Aorta (tissue), 5 donors: ENCODE measurements around the gene TOGARAM1. TPM values are rescaled to one million over a fixed set of nuclear protein-coding genes. Genes with fewer than 3 reads are reported as not detected.

ENCODE experiments used
- ATAC-seq: fragments of 200-7000 bp; cut with Tn5 transposase; one replicate; pipeline ENCODE4 v1.9.1; 2022; ENCODE audit warnings: moderate library complexity; ENCODE audit not compliant: low FRiP score
- DNase-seq, 2 donors: peaks; one replicate each; pipeline ENCODE4 v3.0.0-alpha.2; 2020
- H3K27ac ChIP-seq, 2 donors: one replicate each; pipeline ENCODE4 v1.5.1; 2013; ENCODE audit warnings: low read length in 2 of 2, mild to moderate bottlenecking in 2 of 2, moderate library complexity in 2 of 2, control low read depth in 1 of 2, inconsistent platforms in 1 of 2, low read depth in 1 of 2
- H3K27me3 ChIP-seq, 2 donors: one replicate each; pipeline ENCODE4 v1.6.1; 2013; ENCODE audit warnings: control low read depth in 1 of 2, low read length in 1 of 2, mild to moderate bottlenecking in 1 of 2, moderate library complexity in 1 of 2; ENCODE audit not compliant: insufficient read depth in 2 of 2, control insufficient read depth in 1 of 2
- H3K36me3 ChIP-seq, 2 donors: one replicate each; pipeline ENCODE4 v1.6.1; 2013; ENCODE audit warnings: control low read depth in 1 of 2, low read length in 1 of 2, mild to moderate bottlenecking in 1 of 2; ENCODE audit not compliant: insufficient read depth in 2 of 2, control insufficient read depth in 1 of 2
- H3K4me1 ChIP-seq, 2 donors: one replicate each; pipeline ENCODE4 v1.6.1; 2013; ENCODE audit warnings: low read length in 2 of 2, control low read depth in 1 of 2, mild to moderate bottlenecking in 1 of 2, moderate library complexity in 1 of 2; ENCODE audit not compliant: insufficient read depth in 2 of 2, control insufficient read depth in 1 of 2
- H3K4me3 ChIP-seq, 2 donors: one replicate each; pipeline ENCODE4 v1.5.1; 2013; ENCODE audit warnings: low read length in 2 of 2, control low read depth in 1 of 2, mild to moderate bottlenecking in 1 of 2
- H3K9me3 ChIP-seq: one replicate; pipeline ENCODE4 v1.6.1; 2013; ENCODE audit warnings: mild to moderate bottlenecking, low read length; ENCODE audit not compliant: control insufficient read depth
- WGBS, 2 donors: extraction: QIAGEN DNeasy Blood & Tissue Kit; methylation state at CpG; one replicate each; pipeline ENCODE4 v1.1.7; 2013; 5-methylcytosine and 5-hydroxymethylcytosine counted together
- intact Hi-C, 2 donors: fragments of 100-400 bp; cut with DNase I; formaldehyde crosslinking; loops; one replicate each; pipeline versions ENCODE4 v1.14.2 to v1.15.0; 2022
- polyA plus RNA-seq, 2 donors: library from polyadenylated mRNA; stranded (reverse); fragments of 200-250 nt; gene quantifications; one replicate each; pipeline ENCODE4 v1.2.3, GENCODE V29; 2013
- total RNA-seq, 2 donors: library from RNA; stranded (reverse); fragmentation: NEBNext Ultra II Directional; extraction: Animal tissue kit (Norgen Biotek cat#: 25700); gene quantifications; one replicate each; pipeline ENCODE4 v1.2.1, GENCODE V29; 2021
- donor health status: healthy with polysubstance abuse.
- donor health status: Bipolar disorder and iron deficiency.
- donor health status: DM: no; HTN: no; CAD: no.
- donor health status: DM: no; HTN: no; CAD: no.
- donor health status: DM: yes; HTN: yes; CAD: no.

Gene TOGARAM1
- total and polyA plus RNA-seq, 4 donors, result 6.1 to 21.4 (median 9.3) TPM

DNA sequence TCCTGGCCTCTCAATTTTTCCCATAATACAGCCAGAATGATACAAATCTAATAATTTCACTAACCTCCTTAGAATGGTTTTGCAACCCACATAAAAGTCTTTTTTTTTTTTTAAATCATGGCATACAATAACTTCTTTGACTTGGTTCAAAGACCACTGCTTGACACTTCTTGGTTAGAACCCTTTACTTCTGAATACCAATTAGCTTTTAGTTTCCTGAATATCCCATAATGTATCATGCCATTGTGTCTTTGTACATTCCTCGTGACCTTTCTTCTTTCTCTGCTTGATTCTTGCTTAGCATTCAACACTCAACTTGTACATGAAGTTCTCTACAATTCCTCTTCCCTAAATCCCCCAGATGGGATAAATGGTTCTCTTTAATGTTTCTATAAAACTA lies 19.6 kb upstream of the TOGARAM1 start:
- DNase-seq (no peak), ATAC-seq (no peak)
- Histone ChIP-seq H3K9me3 (no peaks in the 10 kb centered on the region), H3K4me3 (no peak overlapping the region), H3K27ac (no peak overlapping the region), H3K4me1 (no peaks in the 10 kb centered on the region), H3K27me3 (no peaks in the 10 kb centered on the region), H3K36me3 (peaks cover 0 to 11% of the 10 kb centered on the region in 2 donors)
- intact Hi-C loops, result no loop called here
- 93 to 98% methylated on average over 1 of the region's 1 CpG for WGBS, 2 donors

GRCh38 chr14:44944107-44944506 lies 17.9 kb upstream of the TOGARAM1 start:
- H3K27ac ChIP-seq, result no peak overlapping the region
- no peak for DNase-seq
- H3K4me3 ChIP-seq, result no peak overlapping the region
- no peaks in the 10 kb centered on the region for H3K4me1 ChIP-seq
- peaks cover 0 to 7% of the 10 kb centered on the region in 2 donors for H3K36me3 ChIP-seq
- no peaks in the 10 kb centered on the region for H3K27me3 ChIP-seq
- ATAC-seq, result no peak
- intact Hi-C loops, result no loop called here
- H3K9me3 ChIP-seq, result no peaks in the 10 kb centered on the region

- no peak for ATAC-seq
- WGBS, 2 donors, result 72 to 73% methylated on average over 4 of the region's 4 CpGs
- Histone ChIP-seq H3K4me3 (no peak overlapping the region), H3K4me1 (no peaks in the 10 kb centered on the region), H3K27me3 (no peaks in the 10 kb centered on the region), H3K9me3 (no peaks in the 10 kb centered on the region), H3K36me3 (peaks cover 0 to 7% of the 10 kb centered on the region in 2 donors), H3K27ac (no peak overlapping the region)
- no peak for DNase-seq
- intact Hi-C loops, result no loop called here
Observed at GRCh38 chr14:44945264-44945663, 16.7 kb upstream of the TOGARAM1 start.

- DNase-seq (no peak), ATAC-seq (no peak)
- Histone ChIP-seq H3K9me3 (no peaks in the 10 kb centered on the region), H3K4me1 (peaks cover 0 to 2% of the 10 kb centered on the region in 2 donors), H3K27me3 (no peaks in the 10 kb centered on the region), H3K27ac (no peak overlapping the region), H3K4me3 (no peak overlapping the region), H3K36me3 (peaks cover 0 to 2% of the 10 kb centered on the region in 2 donors)
- intact Hi-C loops, result no loop called here
- WGBS, 2 donors, result 85 to 93% methylated on average over 2 of the region's 2 CpGs
Observed at GRCh38 chr14:44951051-44951450, 10.9 kb upstream of the TOGARAM1 start.

DNA sequence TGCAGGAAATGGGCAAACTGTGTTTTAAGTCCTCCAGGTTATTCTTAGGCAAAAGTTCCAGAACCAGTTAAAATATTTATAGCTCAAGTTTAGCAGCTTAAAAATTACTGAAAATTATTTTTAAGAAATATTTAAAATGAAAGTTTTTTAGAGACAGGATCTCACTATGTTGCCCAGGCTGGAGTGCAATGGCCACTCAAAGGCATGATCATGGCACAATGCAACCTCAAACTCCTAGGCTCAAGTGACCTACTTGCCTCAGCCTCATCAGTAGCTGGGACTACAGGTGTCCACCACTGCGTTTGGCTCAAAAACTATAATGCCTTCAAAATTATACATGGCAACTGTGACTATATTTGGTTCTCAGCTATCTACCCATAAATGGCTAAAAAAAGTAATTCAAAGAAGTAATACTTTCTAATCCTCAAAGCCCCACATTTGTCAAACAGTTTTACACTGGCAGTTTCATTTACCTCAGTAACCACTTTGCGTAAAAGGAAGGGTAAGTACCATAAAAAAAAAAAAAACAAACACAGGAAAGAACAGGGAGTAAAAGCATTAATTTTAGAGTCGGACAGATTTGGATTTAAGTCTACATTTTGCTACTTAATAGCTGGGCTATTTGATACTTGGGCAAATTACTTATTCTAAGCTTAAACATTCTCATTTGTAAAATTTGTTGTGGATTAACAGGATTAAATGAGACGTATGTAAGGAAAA lies 9.4 kb upstream of the TOGARAM1 start:
- intact Hi-C loops, result no loop called here
- no peak for DNase-seq
- WGBS, 2 donors, result 83 to 85% methylated on average over 4 of the region's 4 CpGs
- Histone ChIP-seq H3K27ac (no peak overlapping the region), H3K27me3 (no peaks in the 10 kb centered on the region), H3K4me1 (peaks cover 0 to 2% of the 10 kb centered on the region in 2 donors), H3K36me3 (no peaks in the 10 kb centered on the region), H3K4me3 (no peak overlapping the region), H3K9me3 (no peaks in the 10 kb centered on the region)
- ATAC-seq, result no peak

GRCh38 chr14:44954750-44955149 lies 7.2 kb upstream of the TOGARAM1 start:
- Histone ChIP-seq H3K4me3 (no peak overlapping the region), H3K4me1 (peaks cover 0 to 2% of the 10 kb centered on the region in 2 donors), H3K27me3 (no peaks in the 10 kb centered on the region), H3K9me3 (no peaks in the 10 kb centered on the region), H3K36me3 (no peaks in the 10 kb centered on the region), H3K27ac (no peak overlapping the region)
- DNase-seq (no peak), ATAC-seq (no peak)
- intact Hi-C loops, result no loop called here
- 96 to 98% methylated on average over 3 of the region's 3 CpGs for WGBS, 2 donors

- WGBS, 2 donors, result 65 to 87% methylated on average over 3 of the region's 3 CpGs
- intact Hi-C loops, result no loop called here
- H3K4me1 ChIP-seq, result peaks cover 2 to 5% of the 10 kb centered on the region in 2 donors
Observed at GRCh38 chr14:44955528-44955927, 6.5 kb upstream of the TOGARAM1 start.

DNA sequence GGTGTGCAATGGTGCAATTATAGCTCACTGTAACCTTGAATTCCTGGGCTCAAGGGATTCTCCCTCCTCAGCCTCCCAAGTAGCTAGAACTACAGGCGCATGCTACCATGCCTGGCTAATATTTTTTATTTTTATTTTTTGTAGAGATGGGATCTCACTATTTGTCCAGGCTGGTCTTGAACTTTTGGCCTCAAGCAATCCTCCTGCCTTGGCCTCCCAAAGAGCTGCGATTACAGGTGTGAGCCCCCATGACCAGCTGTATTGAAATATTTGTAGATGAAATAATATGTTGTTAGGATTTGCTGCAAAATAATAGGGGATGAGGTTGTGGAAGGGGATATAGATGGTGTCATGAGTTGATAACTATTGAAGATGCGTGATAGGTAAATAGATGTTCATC lies 5.1 kb upstream of the TOGARAM1 start:
- Histone ChIP-seq H3K27me3 (no peaks in the 10 kb centered on the region), H3K36me3 (no peaks in the 10 kb centered on the region), H3K4me1 (peaks cover 0 to 6% of the 10 kb centered on the region in 2 donors), H3K9me3 (no peaks in the 10 kb centered on the region), H3K27ac (no peak overlapping the region), H3K4me3 (no peak overlapping the region)
- ATAC-seq (no peak), DNase-seq (no peak)
- WGBS, 2 donors, result 97 to 99% methylated on average over 3 of the region's 3 CpGs
- intact Hi-C loops, result no loop called here

More at GRCh38 chr14:44955528-44955927, 6.5 kb upstream of the TOGARAM1 start:
- no peak for DNase-seq
- no peaks in the 10 kb centered on the region for H3K27me3 ChIP-seq
- ATAC-seq, result no peak
- H3K4me3 ChIP-seq, result no peak overlapping the region
- H3K27ac ChIP-seq, result no peak overlapping the region
- no peaks in the 10 kb centered on the region for H3K9me3 ChIP-seq
- H3K36me3 ChIP-seq, result no peaks in the 10 kb centered on the region

GRCh38 chr14:44959538-44959937 lies 2.5 kb upstream of the TOGARAM1 start:
- no peak overlapping the region for H3K27ac ChIP-seq
- H3K4me3 ChIP-seq, result no peak overlapping the region
- WGBS, 2 donors, result 76 to 77% methylated on average over 3 of the region's 3 CpGs
- intact Hi-C loops, result no loop called here
- ATAC-seq (no peak), DNase-seq (no peak)
- H3K9me3 ChIP-seq, result no peaks in the 10 kb centered on the region
- no peaks in the 10 kb centered on the region for H3K36me3 ChIP-seq
- no peaks in the 10 kb centered on the region for H3K27me3 ChIP-seq
- peaks cover 5 to 6% of the 10 kb centered on the region in 2 donors for H3K4me1 ChIP-seq
